K562 (cell line): ENCODE data around the gene KLHL22. TPM values are rescaled to one million over a fixed set of nuclear protein-coding genes. Genes with fewer than 3 reads are reported as not detected.
A peak's percentile ranks its signal among the peaks of the same experiment; 100 is the strongest.

Experiments used
- GABPA ChIP-seq: fragments of 200-800 bp; sonication (Bioruptor generic); conservative IDR thresholded peaks from 2 replicates; pipeline ENCODE4 v1.6.1; 2016; ENCODE audit warnings: low read depth, missing genetic modification characterization, missing compliant biosample characterization
- HMBOX1 ChIP-seq: sonication (generic); IDR thresholded peaks from 2 replicates; pipeline ENCODE4 v1.6.1; 2016
- ID3 ChIP-seq, 2 experiments: fragments of 250-450 bp in 1 of 2; fragments of 450-650 bp in 1 of 2; sonication (Bioruptor Pico) in 1 of 2; IDR thresholded peaks; 2 replicates each; pipeline versions ENCODE4 v1.6.1 to v1.8.0; 2016 to 2021; ENCODE audit warnings: mild to moderate bottlenecking in 2 of 2, moderate library complexity in 2 of 2, missing compliant biosample characterization in 1 of 2, missing genetic modification characterization in 1 of 2
- KLF6 ChIP-seq: fragments of 250-450 bp; sonication (Bioruptor Pico); IDR thresholded peaks from 2 replicates; pipeline ENCODE4 v1.4.0; 2020; ENCODE audit warnings: mild to moderate bottlenecking, moderate library complexity, borderline replicate concordance
- MAZ ChIP-seq, 2 experiments: fragments of 450-650 bp in 1 of 2; sonication (generic) in 1 of 2; formaldehyde crosslinking; IDR thresholded peaks in 1 of 2; conservative IDR thresholded peaks in 1 of 2; 2 replicates each; pipeline versions ENCODE4 v1.4.0 to v1.5.0; 2020; ENCODE audit warnings: mild to moderate bottlenecking in 1 of 2, missing genetic modification reagents in 1 of 2
- MEF2A ChIP-seq: IDR thresholded peaks from 2 replicates; pipeline ENCODE4 v1.6.1; 2011; ENCODE audit warnings: low read depth, mild to moderate bottlenecking, low read length, moderate library complexity; ENCODE audit not compliant: control insufficient read depth
- MTF1 ChIP-seq: fragments of 250-450 bp; sonication (Bioruptor Pico); IDR thresholded peaks from 2 replicates; pipeline ENCODE4 v1.9.0; 2021; ENCODE audit warnings: moderate library complexity, mild to moderate bottlenecking, inconsistent platforms, borderline replicate concordance
- PHF8 ChIP-seq: fragments of 200-600 bp; sonication (generic); IDR thresholded peaks from 2 replicates; pipeline ENCODE4 v1.6.1; 2012; ENCODE audit warnings: mixed run types, mild to moderate bottlenecking, inconsistent platforms, low read length, moderate library complexity, borderline replicate concordance
- PTTG1 ChIP-seq: fragments of 450-650 bp; IDR thresholded peaks from 2 replicates; pipeline ENCODE4 v1.6.1; 2016; ENCODE audit warnings: low read depth, mild to moderate bottlenecking, missing genetic modification characterization, missing compliant biosample characterization
- RBBP5 ChIP-seq: fragments of 200-600 bp; sonication (generic); IDR thresholded peaks from 2 replicates; pipeline ENCODE4 v1.6.1; 2012; ENCODE audit warnings: borderline replicate concordance, mild to moderate bottlenecking, low read length, control low read depth, inconsistent platforms; ENCODE audit not compliant: insufficient read depth, poor library complexity, severe bottlenecking
- SMAD4 ChIP-seq: fragments of 250-450 bp; sonication (Bioruptor Pico); conservative IDR thresholded peaks from 2 replicates; pipeline ENCODE4 v1.8.0; 2021; ENCODE audit warnings: inconsistent platforms, mild to moderate bottlenecking, moderate library complexity
- SREBF2 ChIP-seq: sonication (generic); formaldehyde crosslinking; IDR thresholded peaks from 2 replicates; pipeline ENCODE4 v1.4.0; 2020; ENCODE audit warnings: mild to moderate bottlenecking, missing genetic modification reagents
- THRA ChIP-seq: fragments of 450-650 bp; IDR thresholded peaks from 2 replicates; pipeline ENCODE4 v1.6.1; 2017; ENCODE audit warnings: mild to moderate bottlenecking, moderate library complexity
- ZBTB7A ChIP-seq: IDR thresholded peaks from 2 replicates; pipeline ENCODE4 v1.6.1; 2011; ENCODE audit warnings: low read depth, mild to moderate bottlenecking, low read length, moderate library complexity, borderline replicate concordance; ENCODE audit not compliant: control insufficient read depth
- ZNF175 ChIP-seq: fragments of 200-800 bp; sonication (Bioruptor generic); IDR thresholded peaks from 2 replicates; pipeline ENCODE4 v1.6.1; 2016; ENCODE audit warnings: low read depth, mild to moderate bottlenecking, missing genetic modification characterization, missing compliant biosample characterization
- ZNF354B ChIP-seq: fragments of 250-450 bp; sonication (Bioruptor Pico); IDR thresholded peaks from 2 replicates; pipeline ENCODE4 v1.4.0; 2020
- polyA plus RNA-seq, 8 experiments: library from polyadenylated mRNA; depleted of rRNA in 4 of 8; stranded (reverse) in 5 of 8; unstranded in 3 of 8; fragments of >200 nt; fragmentation: Nextera tagmentation in 2 of 8; fragmentation: Illumina TruSeq in 1 of 8; extraction: Ambion mirVana in 2 of 8; extraction: Trizol in 1 of 8; gene quantifications; 2 replicates each; pipeline versions ENCODE4 v1.2.1 to v1.2.3, GENCODE V29; 2011 to 2014; ENCODE audit warnings: inconsistent platforms in 1 of 8, missing spikeins in 1 of 8
- total RNA-seq, 7 experiments: library from RNA; depleted of rRNA in 6 of 7; stranded (reverse); fragments of >200 nt in 6 of 7; fragmentation: Illumina TruSeq in 2 of 7; extraction: Trizol in 2 of 7; gene quantifications; 2 replicates each; pipeline versions ENCODE4 v1.2.1 to v1.2.3, GENCODE V29; 2011 to 2021; ENCODE audit warnings: low replicate concordance in 1 of 7
- TF ChIP-seq, protein P1 (sequence below): sonication (generic); formaldehyde crosslinking; IDR thresholded peaks from 2 replicates; pipeline ENCODE4 v1.8.1; 2023; ENCODE audit warnings: mild to moderate bottlenecking, missing genetic modification reagents
- TF ChIP-seq, protein P2 (sequence below): fragments of 450-650 bp; IDR thresholded peaks from 2 replicates; pipeline ENCODE4 v1.6.1; 2018; ENCODE audit not compliant: partially characterized antibody

KLHL22 gene
- total and polyA plus RNA-seq, 9 of the 15 experiments (the other 6 are each of a cell fraction or from before 2014, with no cell fraction given): 1.3 to 25.6 (median 15.2) TPM

DNA sequence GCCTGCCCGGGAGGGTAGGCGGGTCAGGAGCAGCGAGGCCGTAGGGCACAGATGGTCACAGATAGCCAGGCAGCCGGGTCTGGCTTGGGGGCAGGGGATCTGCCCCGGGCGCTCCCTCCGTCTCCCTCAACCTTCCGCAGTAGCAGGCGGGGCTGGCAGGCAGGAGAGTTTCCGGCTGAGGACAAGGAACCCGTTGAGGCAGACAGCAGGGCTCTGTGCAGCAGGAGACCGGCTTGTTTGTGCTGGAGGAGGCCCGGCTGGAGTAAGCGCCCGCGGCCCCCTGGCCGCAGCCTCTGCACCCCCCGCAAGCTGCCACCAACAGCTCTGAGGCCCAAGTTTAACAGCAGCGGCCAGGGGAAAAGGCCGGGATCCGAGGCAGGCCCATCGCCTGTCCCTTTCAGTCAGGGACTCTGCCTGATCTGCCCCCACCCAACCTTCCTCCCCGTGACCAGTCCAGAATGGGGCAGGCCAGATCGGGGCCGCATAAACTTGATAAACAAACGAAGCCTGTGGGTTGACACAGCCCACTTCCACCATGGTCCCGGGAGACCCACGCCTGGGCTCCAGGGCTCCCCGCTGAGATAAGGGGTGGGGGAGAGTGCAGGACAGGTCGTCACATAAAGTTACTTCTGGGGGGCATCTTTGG, 71.6 kb downstream of the KLHL22 start (continued):
- TF ChIP-seq ZBTB7A: peak; percentile 13; the same call in 1 of the 2 replicates
- TF ChIP-seq KLF6 (CRISPR knock-in tag): no peak
- no peak for TF ChIP-seq SREBF2 (CRISPR knock-in tag)
- TF ChIP-seq, protein P1, sequence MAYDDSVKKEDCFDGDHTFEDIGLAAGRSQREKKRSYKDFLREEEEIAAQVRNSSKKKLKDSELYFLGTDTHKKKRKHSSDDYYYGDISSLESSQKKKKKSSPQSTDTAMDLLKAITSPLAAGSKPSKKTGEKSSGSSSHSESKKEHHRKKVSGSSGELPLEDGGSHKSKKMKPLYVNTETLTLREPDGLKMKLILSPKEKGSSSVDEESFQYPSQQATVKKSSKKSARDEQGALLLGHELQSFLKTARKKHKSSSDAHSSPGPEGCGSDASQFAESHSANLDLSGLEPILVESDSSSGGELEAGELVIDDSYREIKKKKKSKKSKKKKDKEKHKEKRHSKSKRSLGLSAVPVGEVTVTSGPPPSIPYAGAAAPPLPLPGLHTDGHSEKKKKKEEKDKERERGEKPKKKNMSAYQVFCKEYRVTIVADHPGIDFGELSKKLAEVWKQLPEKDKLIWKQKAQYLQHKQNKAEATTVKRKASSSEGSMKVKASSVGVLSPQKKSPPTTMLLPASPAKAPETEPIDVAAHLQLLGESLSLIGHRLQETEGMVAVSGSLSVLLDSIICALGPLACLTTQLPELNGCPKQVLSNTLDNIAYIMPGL (CRISPR knock-in tag): no peak
- no peak for TF ChIP-seq SMAD4
- no peak for TF ChIP-seq THRA
- TF ChIP-seq ID3 (CRISPR knock-in tag; IDR thresholded peaks at IDR 0.05): no peak
- TF ChIP-seq ID3 (tag; IDR thresholded peaks at IDR 0.05): peak; percentile 48; the same call in 1 of the 2 replicates
- TF ChIP-seq MTF1 (CRISPR knock-in tag): no peak
- no peak for TF ChIP-seq HMBOX1
- no peak for TF ChIP-seq ZNF354B (CRISPR knock-in tag)
- TF ChIP-seq, protein P2, sequence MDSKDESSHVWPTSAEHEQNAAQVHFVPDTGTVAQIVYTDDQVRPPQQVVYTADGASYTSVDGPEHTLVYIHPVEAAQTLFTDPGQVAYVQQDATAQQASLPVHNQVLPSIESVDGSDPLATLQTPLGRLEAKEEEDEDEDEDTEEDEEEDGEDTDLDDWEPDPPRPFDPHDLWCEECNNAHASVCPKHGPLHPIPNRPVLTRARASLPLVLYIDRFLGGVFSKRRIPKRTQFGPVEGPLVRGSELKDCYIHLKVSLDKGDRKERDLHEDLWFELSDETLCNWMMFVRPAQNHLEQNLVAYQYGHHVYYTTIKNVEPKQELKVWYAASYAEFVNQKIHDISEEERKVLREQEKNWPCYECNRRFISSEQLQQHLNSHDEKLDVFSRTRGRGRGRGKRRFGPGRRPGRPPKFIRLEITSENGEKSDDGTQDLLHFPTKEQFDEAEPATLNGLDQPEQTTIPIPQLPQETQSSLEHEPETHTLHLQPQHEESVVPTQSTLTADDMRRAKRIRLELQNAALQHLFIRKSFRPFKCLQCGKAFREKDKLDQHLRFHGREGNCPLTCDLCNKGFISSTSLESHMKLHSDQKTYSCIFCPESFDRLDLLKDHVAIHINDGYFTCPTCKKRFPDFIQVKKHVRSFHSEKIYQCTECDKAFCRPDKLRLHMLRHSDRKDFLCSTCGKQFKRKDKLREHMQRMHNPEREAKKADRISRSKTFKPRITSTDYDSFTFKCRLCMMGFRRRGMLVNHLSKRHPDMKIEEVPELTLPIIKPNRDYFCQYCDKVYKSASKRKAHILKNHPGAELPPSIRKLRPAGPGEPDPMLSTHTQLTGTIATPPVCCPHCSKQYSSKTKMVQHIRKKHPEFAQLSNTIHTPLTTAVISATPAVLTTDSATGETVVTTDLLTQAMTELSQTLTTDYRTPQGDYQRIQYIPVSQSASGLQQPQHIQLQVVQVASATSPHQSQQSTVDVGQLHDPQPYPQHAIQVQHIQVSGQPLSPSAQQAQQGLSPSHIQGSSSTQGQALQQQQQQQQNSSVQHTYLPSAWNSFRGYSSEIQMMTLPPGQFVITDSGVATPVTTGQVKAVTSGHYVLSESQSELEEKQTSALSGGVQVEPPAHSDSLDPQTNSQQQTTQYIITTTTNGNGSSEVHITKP: peak; percentile 66
- TF ChIP-seq RBBP5: no peak
- TF ChIP-seq MEF2A: no peak
- TF ChIP-seq PHF8: no peak
- TF ChIP-seq PTTG1 (tag): no peak
- TF ChIP-seq GABPA (tag): no peak
- TF ChIP-seq ZNF175 (CRISPR knock-in tag): no peak
- TF ChIP-seq MAZ (CRISPR knock-in tag; conservative IDR thresholded peaks at IDR 0.05 in 1 of 2, IDR thresholded peaks at IDR 0.05 in 1 of 2): no peak
